ENCODE measurements around the gene OR6Q1.

- no peak for TF ChIP-seq CTCF (IDR thresholded peaks at IDR 0.05)
- TF ChIP-seq EZH2 (IDR thresholded peaks at IDR 0.05; ENCODE audit: borderline replicate concordance, insufficient read depth, low read depth, low read length, poor library complexity, severe bottlenecking) = no peak
These were observed 27.7 kb downstream of the OR6Q1 start for GRCh38 chr11:58058276-58059006.
